H1 (cell line): Measurements from ENCODE around the gene AGRP.

Experiments used
- HDAC2 ChIP-seq, 2 experiments: fragments of 300-600 bp in 1 of 2; sonication (generic) in 1 of 2; IDR thresholded peaks; 2 replicates each; pipeline ENCODE4 v1.6.1; 2011 to 2012; ENCODE audit warnings: low read depth in 2 of 2, low read length in 2 of 2, mild to moderate bottlenecking in 2 of 2, moderate library complexity in 2 of 2, borderline replicate concordance in 1 of 2, inconsistent platforms in 1 of 2
- POLR2AphosphoS5 ChIP-seq: IDR thresholded peaks from 2 replicates; pipeline ENCODE4 v1.6.1; 2011; ENCODE audit warnings: low read depth, low read length
- RFX5 ChIP-seq: IDR thresholded peaks from 2 replicates; pipeline ENCODE4 v1.6.1; 2011; ENCODE audit warnings: low read depth, low read length, improper control_type of control experiment, borderline replicate concordance

- TF ChIP-seq RFX5 (no peak), POLR2AphosphoS5 (no peak), HDAC2 (IDR thresholded peaks at IDR 0.05; ENCODE audit: borderline replicate concordance in 1 of 2, low read depth in 2 of 2, low read length in 2 of 2) (no peak)
These were observed at the start of gene AGRP for GRCh38 chr16:67483150-67483549.
